Measurements from ENCODE around the gene BTBD9. TPM values are rescaled to one million over a fixed set of nuclear protein-coding genes. Genes with fewer than 3 reads are reported as not detected.

The BTBD9 gene
- polyA plus RNA-seq, 1 donor (not counting 4 experiments of a cell fraction or from before 2014, with no cell fraction given), result 6.8 TPM

- FAIRE-seq, result no peak
- Histone ChIP-seq H3K27me3 (ENCODE audit: control insufficient read depth, extremely low read depth, insufficient read depth, low read length) (no peaks in the 10 kb centered on the region), H3K4me1 (ENCODE audit: control insufficient read depth, extremely low read depth, insufficient read depth, low read length) (no peaks in the 10 kb centered on the region), H3K36me3 (ENCODE audit: control insufficient read depth in 2 of 2, extremely low read depth in 1 of 2, insufficient read depth in 2 of 2, low read length in 2 of 2) (peaks cover 14 to 21% of the 10 kb centered on the region in 2 experiments), H3K79me2 (ENCODE audit: control insufficient read depth, insufficient read depth, low read length) (peaks cover 59% of the 10 kb centered on the region), H4K20me1 (ENCODE audit: control insufficient read depth, extremely low read depth, insufficient read depth, low read length) (peaks cover 11% of the 10 kb centered on the region), H3K4me3 (ENCODE audit: control insufficient read depth in 2 of 3, extremely low read depth in 1 of 3, insufficient read depth in 2 of 3, low read depth in 1 of 3, low read length in 3 of 3) (no peak overlapping the region), H3K4me2 (ENCODE audit: control insufficient read depth, extremely low read depth, insufficient read depth, low read depth, low read length) (no peak overlapping the region), H3K9me3 (ENCODE audit: control insufficient read depth, low read depth, low read length) (no peaks in the 10 kb centered on the region), H2AFZ (ENCODE audit: control insufficient read depth, low read length) (no peak overlapping the region), H3K27ac (ENCODE audit: control insufficient read depth, insufficient read depth, low read length) (no peak overlapping the region), H3K9ac (ENCODE audit: control insufficient read depth, extremely low read depth, insufficient read depth, low read length) (no peak overlapping the region), H3K9me1 (ENCODE audit: control insufficient read depth, extremely low read depth, insufficient read depth, low read length) (no peaks in the 10 kb centered on the region)
- no peak for DNase-seq (ENCODE audit: low read depth, low spot score)
- dilution Hi-C loops (cut with MboI; ENCODE audit: extremely low pct_ligation_motif_present, low sequenced_read_pairs), result no loop called here
- TF ChIP-seq CTCF (optimal IDR thresholded peaks at IDR 0.05 in 1 of 3, IDR thresholded peaks at IDR 0.05 in 1 of 3, conservative IDR thresholded peaks at IDR 0.05 in 1 of 3; ENCODE audit: extremely low read depth in 1 of 3, insufficient read depth in 2 of 3, low read length in 3 of 3), result no peak
- TF ChIP-seq EZH2 (IDR thresholded peaks at IDR 0.05; ENCODE audit: low read length), result no peak
These were observed 46.7 kb upstream of the BTBD9 start for GRCh38 chr6:38686270-38687042.

GRCh38 chr6:38684904-38685303 is 45.2 kb upstream of the BTBD9 start:
- H3K27ac ChIP-seq (ENCODE audit: control insufficient read depth, insufficient read depth, low read length), result no peak overlapping the region
- H3K9me1 ChIP-seq (ENCODE audit: control insufficient read depth, extremely low read depth, insufficient read depth, low read length), result no peaks in the 10 kb centered on the region
- FAIRE-seq (no peak), DNase-seq (ENCODE audit: low read depth, low spot score) (no peak)
- H3K27me3 ChIP-seq (ENCODE audit: control insufficient read depth, extremely low read depth, insufficient read depth, low read length), result no peaks in the 10 kb centered on the region
- H3K9me3 ChIP-seq (ENCODE audit: control insufficient read depth, low read depth, low read length), result no peaks in the 10 kb centered on the region
- H2AFZ ChIP-seq (ENCODE audit: control insufficient read depth, low read length), result no peak overlapping the region
- peaks cover 43% of the 10 kb centered on the region for H3K79me2 ChIP-seq (ENCODE audit: control insufficient read depth, insufficient read depth, low read length)
- H3K4me3 ChIP-seq (ENCODE audit: control insufficient read depth in 2 of 3, extremely low read depth in 1 of 3, insufficient read depth in 2 of 3, low read depth in 1 of 3, low read length in 3 of 3), result no peak overlapping the region
- no peak overlapping the region for H3K4me2 ChIP-seq (ENCODE audit: control insufficient read depth, extremely low read depth, insufficient read depth, low read depth, low read length)
- no peaks in the 10 kb centered on the region for H3K4me1 ChIP-seq (ENCODE audit: control insufficient read depth, extremely low read depth, insufficient read depth, low read length)
- H3K9ac ChIP-seq (ENCODE audit: control insufficient read depth, extremely low read depth, insufficient read depth, low read length), result no peak overlapping the region
- dilution Hi-C loops (cut with MboI; ENCODE audit: extremely low pct_ligation_motif_present, low sequenced_read_pairs), result no loop called here
- peaks cover 14 to 21% of the 10 kb centered on the region in 2 experiments for H3K36me3 ChIP-seq (ENCODE audit: control insufficient read depth in 2 of 2, extremely low read depth in 1 of 2, insufficient read depth in 2 of 2, low read length in 2 of 2)
- no peak for TF ChIP-seq EZH2 (IDR thresholded peaks at IDR 0.05; ENCODE audit: low read length)
- peaks cover 11% of the 10 kb centered on the region for H4K20me1 ChIP-seq (ENCODE audit: control insufficient read depth, extremely low read depth, insufficient read depth, low read length)
